Peyer's patch (tissue), 4 donors: Measurements from ENCODE around the gene NR4A1.

Source experiments
- CTCF ChIP-seq, 6 experiments: fragments of 450-650 bp in 4 of 6; fragments of 200-600 bp in 2 of 6; sonication (generic) in 1 of 6; IDR thresholded peaks; one replicate each; pipeline ENCODE4 v1.5.1; 2017 to 2019; ENCODE audit warnings: antibody characterized with exemption in 6 of 6, mild to moderate bottlenecking in 3 of 6, moderate library complexity in 1 of 6
- POLR2A ChIP-seq, 2 donors: fragments of 450-650 bp; IDR thresholded peaks; one replicate each; pipeline ENCODE4 v1.5.1; 2017; ENCODE audit warnings: antibody characterized with exemption in 2 of 2, mild to moderate bottlenecking in 2 of 2, moderate library complexity in 2 of 2

- no peak for TF ChIP-seq CTCF (IDR thresholded peaks at IDR 0.05)
- no peak for TF ChIP-seq POLR2A (IDR thresholded peaks at IDR 0.05)
These were observed 40.6 kb downstream of the NR4A1 start for GRCh38 chr12:52091869-52092268.
